ENCODE results near the gene DUS4L.

Gene DUS4L

DNA sequence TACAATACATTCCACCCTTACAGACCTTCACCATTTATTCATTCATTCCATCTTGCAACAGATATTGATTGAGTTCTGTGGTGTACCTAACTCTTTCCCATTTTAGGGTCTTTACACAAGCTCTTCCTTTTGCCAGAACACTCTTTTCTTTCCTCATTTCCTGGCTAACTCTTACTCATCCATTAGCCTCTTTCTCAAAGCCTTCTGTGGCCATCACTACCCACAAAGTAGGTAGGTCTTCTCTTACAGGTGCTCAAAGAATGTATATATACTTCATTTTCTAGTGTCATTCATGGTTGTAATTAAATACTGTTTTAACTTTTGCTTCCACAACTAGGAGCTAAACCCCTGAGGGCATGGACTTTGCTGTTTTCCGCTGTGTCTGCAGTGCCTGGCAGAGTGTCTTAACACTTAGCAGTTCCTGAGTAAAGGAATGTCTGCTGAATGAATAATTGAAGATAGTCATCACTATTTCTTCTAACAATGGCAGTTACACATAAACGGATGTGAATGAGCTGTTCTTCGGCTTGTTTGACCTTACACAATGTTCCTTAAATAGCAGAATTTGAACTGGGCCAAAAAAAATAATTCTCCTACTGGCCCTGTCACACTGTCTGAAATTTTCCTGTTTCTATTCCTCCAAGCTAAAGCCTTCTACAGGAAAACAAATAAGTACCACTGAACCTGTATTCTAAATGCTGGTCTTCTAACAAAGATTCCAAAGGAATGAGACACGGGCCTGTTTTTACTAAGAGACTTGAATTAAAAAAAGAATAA, 31.4 kb downstream of the DUS4L start:
- H3K4me1 ChIP-seq (ENCODE audit: insufficient read depth, low read length, severe bottlenecking): no peaks in the 10 kb centered on the region
- H2AFZ ChIP-seq (ENCODE audit: low read length): no peak overlapping the region
- H3K27me3 ChIP-seq (ENCODE audit: insufficient read depth, low read length): no peaks in the 10 kb centered on the region
- H3K9me2 ChIP-seq (ENCODE audit: low read depth, low read length): no peaks in the 10 kb centered on the region
- peaks cover 29% of the 10 kb centered on the region; the same call in 1 of the 2 replicates for H3K36me3 ChIP-seq (ENCODE audit: insufficient read depth, low read length)
- TF ChIP-seq, protein P1, sequence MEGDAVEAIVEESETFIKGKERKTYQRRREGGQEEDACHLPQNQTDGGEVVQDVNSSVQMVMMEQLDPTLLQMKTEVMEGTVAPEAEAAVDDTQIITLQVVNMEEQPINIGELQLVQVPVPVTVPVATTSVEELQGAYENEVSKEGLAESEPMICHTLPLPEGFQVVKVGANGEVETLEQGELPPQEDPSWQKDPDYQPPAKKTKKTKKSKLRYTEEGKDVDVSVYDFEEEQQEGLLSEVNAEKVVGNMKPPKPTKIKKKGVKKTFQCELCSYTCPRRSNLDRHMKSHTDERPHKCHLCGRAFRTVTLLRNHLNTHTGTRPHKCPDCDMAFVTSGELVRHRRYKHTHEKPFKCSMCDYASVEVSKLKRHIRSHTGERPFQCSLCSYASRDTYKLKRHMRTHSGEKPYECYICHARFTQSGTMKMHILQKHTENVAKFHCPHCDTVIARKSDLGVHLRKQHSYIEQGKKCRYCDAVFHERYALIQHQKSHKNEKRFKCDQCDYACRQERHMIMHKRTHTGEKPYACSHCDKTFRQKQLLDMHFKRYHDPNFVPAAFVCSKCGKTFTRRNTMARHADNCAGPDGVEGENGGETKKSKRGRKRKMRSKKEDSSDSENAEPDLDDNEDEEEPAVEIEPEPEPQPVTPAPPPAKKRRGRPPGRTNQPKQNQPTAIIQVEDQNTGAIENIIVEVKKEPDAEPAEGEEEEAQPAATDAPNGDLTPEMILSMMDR (IDR thresholded peaks at IDR 0.05; ENCODE audit: low read length): no peak
- TF ChIP-seq EZH2 (IDR thresholded peaks at IDR 0.05; ENCODE audit: borderline replicate concordance, low read length): no peak
- H4K20me1 ChIP-seq (ENCODE audit: insufficient read depth, low read length): no peaks in the 10 kb centered on the region
- H3K27ac ChIP-seq (ENCODE audit: low read depth, low read length, poor library complexity, severe bottlenecking): no peak overlapping the region
- no peak overlapping the region for H3K4me2 ChIP-seq (ENCODE audit: low read length)
- no peaks in the 10 kb centered on the region for H3K79me2 ChIP-seq (ENCODE audit: insufficient read depth, low read length)
- no peak overlapping the region for H3K9ac ChIP-seq (ENCODE audit: low read length)
- no peaks in the 10 kb centered on the region for H3F3A ChIP-seq (ENCODE audit: insufficient read depth, low read length)
- no peak overlapping the region for H3K4me3 ChIP-seq (ENCODE audit: low read depth, low read length, poor library complexity, severe bottlenecking)
- no peaks in the 10 kb centered on the region for H3K9me3 ChIP-seq (ENCODE audit: low read length)

DNA sequence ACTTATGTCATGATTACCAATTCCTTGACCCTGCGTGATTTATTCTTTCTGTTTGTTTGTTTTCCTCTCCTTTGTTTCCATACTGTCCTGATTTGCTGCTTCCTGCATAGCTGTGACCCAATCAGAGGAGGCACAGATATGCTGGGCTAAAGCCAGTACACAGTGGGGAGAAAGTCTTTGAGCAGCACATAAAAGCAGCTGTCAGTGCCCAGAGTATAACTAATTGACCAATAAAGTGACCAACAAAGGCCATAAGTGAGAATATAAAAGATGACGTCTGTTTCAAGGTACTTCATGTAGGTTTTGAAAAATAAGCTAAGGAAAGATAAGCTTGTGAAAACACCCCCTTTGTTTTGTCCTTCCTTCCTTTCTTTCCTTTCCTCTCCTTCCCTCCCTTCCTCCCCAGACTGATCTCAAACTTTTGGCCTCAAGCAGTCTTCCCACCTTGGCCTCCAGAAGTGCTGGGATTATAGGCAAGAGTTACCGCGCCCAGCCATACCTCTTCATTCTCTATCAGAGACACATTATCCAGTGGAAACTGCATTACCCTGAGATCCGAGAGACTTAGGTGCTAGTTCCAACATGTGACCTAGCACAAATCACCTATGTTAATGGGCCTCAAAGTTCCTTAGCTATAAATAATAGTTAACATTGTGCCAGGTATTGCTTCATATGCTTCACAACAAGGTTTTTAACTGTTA, 33.3 kb downstream of the DUS4L start:
- H3K9me2 ChIP-seq (ENCODE audit: low read depth, low read length): no peaks in the 10 kb centered on the region
- TF ChIP-seq EZH2 (IDR thresholded peaks at IDR 0.05; ENCODE audit: borderline replicate concordance, low read length): no peak
- TF ChIP-seq, protein P1 (IDR thresholded peaks at IDR 0.05; ENCODE audit: low read length): no peak
- no peaks in the 10 kb centered on the region for H3K27me3 ChIP-seq (ENCODE audit: insufficient read depth, low read length)
- H3F3A ChIP-seq (ENCODE audit: insufficient read depth, low read length): no peaks in the 10 kb centered on the region
- H3K36me3 ChIP-seq (ENCODE audit: insufficient read depth, low read length): peaks cover 48% of the 10 kb centered on the region
- no peak overlapping the region for H3K27ac ChIP-seq (ENCODE audit: low read depth, low read length, poor library complexity, severe bottlenecking)
- no peak overlapping the region for H3K4me2 ChIP-seq (ENCODE audit: low read length)
- H2AFZ ChIP-seq (ENCODE audit: low read length): no peak overlapping the region
- no peak overlapping the region for H3K4me3 ChIP-seq (ENCODE audit: low read depth, low read length, poor library complexity, severe bottlenecking)
- no peaks in the 10 kb centered on the region for H3K9me3 ChIP-seq (ENCODE audit: low read length)
- H3K4me1 ChIP-seq (ENCODE audit: insufficient read depth, low read length, severe bottlenecking): no peaks in the 10 kb centered on the region
- H4K20me1 ChIP-seq (ENCODE audit: insufficient read depth, low read length): no peaks in the 10 kb centered on the region
- no peaks in the 10 kb centered on the region for H3K79me2 ChIP-seq (ENCODE audit: insufficient read depth, low read length)
- no peak overlapping the region for H3K9ac ChIP-seq (ENCODE audit: low read length)

DNA sequence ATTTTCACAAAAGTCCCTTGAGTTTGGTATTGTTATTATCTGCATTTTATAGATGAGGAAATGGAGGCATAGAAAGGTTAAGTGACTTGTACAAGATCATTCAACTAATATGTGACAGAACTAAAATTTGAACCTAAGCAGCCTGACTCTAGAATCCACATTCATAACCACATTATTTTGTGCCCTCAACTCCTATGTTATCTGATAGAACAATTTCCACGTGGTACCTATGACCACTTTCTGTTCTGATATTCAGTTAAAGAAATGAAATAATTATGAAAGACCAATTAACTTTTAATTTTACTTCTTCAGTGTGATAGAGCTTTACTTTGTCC, 33.8 kb downstream of the DUS4L start:
- Histone ChIP-seq H3F3A (ENCODE audit: insufficient read depth, low read length) (no peaks in the 10 kb centered on the region), H3K9ac (ENCODE audit: low read length) (no peak overlapping the region), H3K4me2 (ENCODE audit: low read length) (no peak overlapping the region), H3K4me3 (ENCODE audit: low read depth, low read length, poor library complexity, severe bottlenecking) (no peak overlapping the region), H3K36me3 (ENCODE audit: insufficient read depth, low read length) (peaks cover 53% of the 10 kb centered on the region), H3K4me1 (ENCODE audit: insufficient read depth, low read length, severe bottlenecking) (no peaks in the 10 kb centered on the region), H3K9me2 (ENCODE audit: low read depth, low read length) (no peaks in the 10 kb centered on the region), H2AFZ (ENCODE audit: low read length) (no peak overlapping the region), H3K27ac (ENCODE audit: low read depth, low read length, poor library complexity, severe bottlenecking) (no peak overlapping the region), H3K27me3 (ENCODE audit: insufficient read depth, low read length) (no peaks in the 10 kb centered on the region), H3K9me3 (ENCODE audit: low read length) (no peaks in the 10 kb centered on the region), H3K79me2 (ENCODE audit: insufficient read depth, low read length) (no peaks in the 10 kb centered on the region), H4K20me1 (ENCODE audit: insufficient read depth, low read length) (no peaks in the 10 kb centered on the region)
- no peak for TF ChIP-seq EZH2 (IDR thresholded peaks at IDR 0.05; ENCODE audit: borderline replicate concordance, low read length)
- TF ChIP-seq, protein P1 (IDR thresholded peaks at IDR 0.05; ENCODE audit: low read length): no peak

Data from OCI-LY1 (cell line).